Measurements from ENCODE around the gene ALOX12B. TPM values are rescaled to one million over a fixed set of nuclear protein-coding genes. Genes with fewer than 3 reads are reported as not detected.
A peak's percentile ranks its signal among the peaks of the same experiment; 100 is the strongest.

The ALOX12B gene
- total RNA-seq, 4 donors from 2014 or later, result 131 to 246 (median 157) TPM

DNA sequence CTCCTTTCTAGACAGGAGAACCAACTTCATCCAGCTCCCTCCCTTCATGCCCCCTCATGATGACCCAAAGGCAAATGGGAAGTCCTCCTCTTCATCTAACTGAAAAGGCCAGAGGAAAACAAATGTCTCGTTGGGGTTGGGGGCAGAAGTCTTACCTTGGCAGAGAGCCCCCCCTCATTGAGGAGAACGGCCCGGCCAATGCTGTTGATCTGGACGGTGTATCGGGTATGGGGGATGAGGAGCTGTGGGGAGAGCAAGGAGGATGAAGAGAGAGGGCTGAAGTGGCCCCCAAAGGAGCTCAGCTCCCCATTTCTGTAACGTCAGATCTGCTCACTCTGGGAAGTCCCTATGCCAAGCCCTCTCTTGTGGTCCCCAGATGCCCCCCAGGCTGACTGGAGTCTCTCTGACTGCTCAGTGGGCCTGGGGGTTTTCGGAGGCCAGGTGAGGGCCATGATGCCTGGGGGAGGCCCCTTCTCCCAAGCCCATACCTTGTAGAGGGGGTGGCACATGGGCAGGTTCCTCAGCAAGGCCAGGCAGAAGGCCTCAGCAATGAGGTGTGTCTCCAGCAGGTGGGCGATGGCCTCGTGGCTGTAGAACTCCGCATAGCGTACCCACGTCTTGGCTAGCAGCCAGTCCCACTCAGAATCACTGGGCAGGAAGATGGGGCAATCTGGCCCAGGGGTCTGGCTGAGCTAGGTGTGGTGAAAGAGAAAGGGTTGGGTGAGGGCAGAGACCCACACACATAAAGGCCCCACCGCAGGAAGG lies 10.8 kb downstream of the ALOX12B start:
- TF ChIP-seq, protein P1, sequence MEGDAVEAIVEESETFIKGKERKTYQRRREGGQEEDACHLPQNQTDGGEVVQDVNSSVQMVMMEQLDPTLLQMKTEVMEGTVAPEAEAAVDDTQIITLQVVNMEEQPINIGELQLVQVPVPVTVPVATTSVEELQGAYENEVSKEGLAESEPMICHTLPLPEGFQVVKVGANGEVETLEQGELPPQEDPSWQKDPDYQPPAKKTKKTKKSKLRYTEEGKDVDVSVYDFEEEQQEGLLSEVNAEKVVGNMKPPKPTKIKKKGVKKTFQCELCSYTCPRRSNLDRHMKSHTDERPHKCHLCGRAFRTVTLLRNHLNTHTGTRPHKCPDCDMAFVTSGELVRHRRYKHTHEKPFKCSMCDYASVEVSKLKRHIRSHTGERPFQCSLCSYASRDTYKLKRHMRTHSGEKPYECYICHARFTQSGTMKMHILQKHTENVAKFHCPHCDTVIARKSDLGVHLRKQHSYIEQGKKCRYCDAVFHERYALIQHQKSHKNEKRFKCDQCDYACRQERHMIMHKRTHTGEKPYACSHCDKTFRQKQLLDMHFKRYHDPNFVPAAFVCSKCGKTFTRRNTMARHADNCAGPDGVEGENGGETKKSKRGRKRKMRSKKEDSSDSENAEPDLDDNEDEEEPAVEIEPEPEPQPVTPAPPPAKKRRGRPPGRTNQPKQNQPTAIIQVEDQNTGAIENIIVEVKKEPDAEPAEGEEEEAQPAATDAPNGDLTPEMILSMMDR (IDR thresholded peaks at IDR 0.05), result no peak
- no peak for TF ChIP-seq POLR2A (IDR thresholded peaks at IDR 0.05)
- intact Hi-C loops (cut with DNase I; ENCODE audit: low total_unique reads), result no loop called here
- no peak overlapping the region for H3K4me3 ChIP-seq (ENCODE audit: low read depth, poor library complexity, severe bottlenecking)
- WGBS, 2 donors, result 82 to 89% methylated on average over 13 of the region's 13 CpGs
- DNase-seq (ENCODE audit: low spot score in 2 of 2), result no peak

DNA sequence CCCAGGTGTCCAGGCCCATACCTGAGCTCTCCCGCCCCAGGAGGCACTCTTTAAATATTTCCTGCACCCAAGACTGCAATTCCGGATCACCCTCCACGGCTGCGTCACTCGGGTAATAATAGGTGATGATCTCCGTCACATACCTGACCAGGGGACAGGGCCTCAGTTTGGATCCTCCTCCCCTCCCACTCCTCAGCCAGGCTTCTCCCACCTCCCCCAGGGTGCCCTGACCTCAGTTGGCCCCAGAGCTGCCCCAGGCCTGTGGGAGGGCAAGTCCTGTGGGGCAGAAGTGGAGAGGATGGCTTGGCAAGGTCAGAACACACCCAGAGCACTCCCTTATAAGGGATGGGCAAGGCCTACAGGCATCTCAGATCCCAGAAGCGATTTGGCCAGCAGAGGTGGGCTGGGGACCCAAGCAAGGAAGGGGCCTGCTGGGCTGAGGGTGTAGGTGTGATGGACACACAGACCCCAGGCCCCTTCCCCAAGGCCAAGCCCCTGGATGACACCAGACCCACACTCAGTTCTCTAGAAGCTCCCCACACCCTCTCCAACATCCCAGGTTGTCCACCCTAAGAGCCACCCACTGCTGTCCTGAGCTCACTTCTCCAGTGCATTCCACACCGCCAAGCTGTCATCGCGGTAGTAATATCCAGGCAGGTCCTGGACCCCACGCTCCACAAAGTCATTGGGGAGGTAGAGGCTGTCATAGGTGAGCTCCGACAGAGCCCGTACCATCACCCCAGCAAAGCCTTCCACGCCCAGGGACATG lies 11.8 kb downstream of the ALOX12B start:
- DNase-seq (ENCODE audit: low spot score in 2 of 2), result no peak
- intact Hi-C loops (cut with DNase I; ENCODE audit: low total_unique reads), result no loop called here
- TF ChIP-seq, protein P1 (IDR thresholded peaks at IDR 0.05), result no peak
- TF ChIP-seq POLR2A (IDR thresholded peaks at IDR 0.05), result no peak
- 91% methylated on average over 14 of the region's 14 CpGs for WGBS, 2 donors
- H3K4me3 ChIP-seq (ENCODE audit: low read depth, poor library complexity, severe bottlenecking), result no peak overlapping the region

DNA sequence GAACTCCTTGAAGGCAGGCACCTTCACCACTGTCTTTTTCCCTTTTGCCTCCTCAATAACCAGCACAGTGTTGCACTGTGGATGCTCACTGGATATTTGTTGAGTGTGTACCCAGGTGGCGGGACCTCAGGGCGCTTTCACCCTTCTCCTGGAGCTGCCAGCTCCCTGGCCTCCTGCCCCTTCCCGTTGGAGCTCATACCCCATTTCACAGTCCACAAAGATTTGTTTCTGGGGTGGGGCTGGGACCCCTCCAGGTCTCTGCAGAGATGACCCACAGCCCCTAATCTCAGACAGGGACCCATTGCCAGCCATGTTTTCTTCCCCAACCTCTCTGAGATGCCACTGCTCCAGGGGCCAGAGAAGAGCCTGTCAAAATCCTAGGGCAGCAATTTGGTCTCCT lies 12.4 kb downstream of the ALOX12B start:
- 88 to 89% methylated on average over 3 of the region's 3 CpGs for WGBS, 2 donors
- DNase-seq (ENCODE audit: low spot score in 2 of 2), result no peak
- intact Hi-C loops (cut with DNase I; ENCODE audit: low total_unique reads), result no loop called here
- TF ChIP-seq, protein P1 (IDR thresholded peaks at IDR 0.05), result no peak
- TF ChIP-seq POLR2A (IDR thresholded peaks at IDR 0.05), result no peak
- no peak overlapping the region for H3K4me3 ChIP-seq (ENCODE audit: low read depth, poor library complexity, severe bottlenecking)

DNA sequence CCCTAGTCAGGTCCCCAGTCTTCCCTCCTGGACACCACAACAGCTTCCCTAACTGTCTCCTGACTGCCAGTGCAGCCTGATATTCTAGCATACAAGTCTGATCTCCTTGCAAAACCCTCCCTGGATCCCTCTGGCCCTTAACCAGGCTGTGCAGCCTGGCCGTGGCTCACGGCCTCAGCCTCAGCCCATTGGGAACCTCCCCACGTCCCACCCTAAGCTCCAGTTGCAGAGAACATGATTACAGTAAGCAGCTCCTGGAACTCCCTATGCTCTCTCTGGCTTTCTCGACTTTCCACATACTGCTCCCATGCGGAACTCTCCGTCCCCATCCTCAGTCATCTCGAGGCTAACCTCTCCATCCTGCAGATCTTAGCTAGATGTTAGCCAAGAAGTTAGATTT lies 13.0 kb downstream of the ALOX12B start:
- 50 to 51% methylated on average over 7 of the region's 7 CpGs for WGBS, 2 donors
- no peak overlapping the region for H3K4me3 ChIP-seq (ENCODE audit: low read depth, poor library complexity, severe bottlenecking)
- intact Hi-C loops (cut with DNase I; ENCODE audit: low total_unique reads), result no loop called here
- DNase-seq (ENCODE audit: low spot score in 2 of 2), result no peak
- no peak for TF ChIP-seq POLR2A (IDR thresholded peaks at IDR 0.05)
- TF ChIP-seq, protein P1 (IDR thresholded peaks at IDR 0.05), result no peak

DNA sequence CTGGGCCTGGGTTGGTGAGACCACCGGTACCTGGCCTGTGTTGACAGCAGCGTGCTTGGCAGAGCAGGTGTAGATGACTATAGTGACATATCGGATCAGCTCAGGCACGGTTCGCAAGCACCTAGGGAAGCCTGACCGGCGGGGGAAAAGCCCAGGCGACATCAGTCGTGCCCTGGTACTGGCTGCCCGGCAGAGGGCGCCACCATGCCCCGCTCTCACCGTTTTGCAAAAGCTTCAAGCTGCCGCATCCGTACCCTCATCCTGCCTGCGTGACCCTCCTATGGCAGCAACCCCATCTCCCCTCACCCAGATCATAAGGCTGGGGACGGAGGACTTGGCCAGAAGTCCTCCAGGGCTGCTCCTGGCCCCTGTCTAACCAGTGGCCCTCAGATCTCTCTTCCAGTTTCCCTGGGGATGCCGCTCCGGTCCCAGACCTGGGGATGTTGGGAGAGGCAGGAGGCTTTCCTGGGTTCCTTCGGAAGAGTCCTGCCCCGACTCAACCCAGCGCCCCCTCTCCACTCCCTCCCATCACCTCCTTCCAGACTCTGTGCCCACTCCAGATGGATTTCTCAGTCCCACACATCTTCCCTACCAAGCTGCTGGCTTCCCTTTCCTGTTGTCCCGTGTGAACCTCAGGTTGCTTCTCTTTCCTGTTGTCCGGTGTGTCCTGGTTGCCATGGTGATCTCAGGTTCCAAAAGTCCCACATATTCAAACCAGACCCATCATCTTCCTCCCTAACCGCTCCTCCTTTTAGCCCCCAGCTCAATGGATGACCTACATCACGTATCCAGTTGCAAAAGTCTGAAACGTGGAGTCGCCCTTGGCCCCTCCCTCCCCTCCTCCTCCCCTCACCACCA lies 13.7 kb downstream of the ALOX12B start:
- TF ChIP-seq, protein P1 (IDR thresholded peaks at IDR 0.05), result peak in 1 of 3 donors; percentile 47
- TF ChIP-seq POLR2A (IDR thresholded peaks at IDR 0.05), result no peak
- 5% methylated on average over 25 to 28 of the region's 28 CpGs for WGBS, 2 donors
- peak; percentile 38 to 94 for DNase-seq (ENCODE audit: low spot score in 2 of 2)
- intact Hi-C loops (cut with DNase I; ENCODE audit: low total_unique reads), result no loop called here
- H3K4me3 ChIP-seq (ENCODE audit: low read depth, poor library complexity, severe bottlenecking), result no peak overlapping the region

Data from lower leg skin (tissue), 4 donors.